HG03558 (cell line): ENCODE data around the gene ZFYVE9.
"Not testable (repeated sequence)": the region's sequence is repeated elsewhere in the genome, so short reads cannot be mapped to it uniquely, and the experiment has no call there.

ENCODE experiments used
- ATAC-seq: cut with Tn5 transposase; IDR thresholded peaks from one replicate; pipeline ENCODE4 v1.9.1; 2021; ENCODE audit warnings: moderate number of reproducible peaks; ENCODE audit not compliant: unreplicated experiment; ENCODE audit errors: extremely low read depth

ZFYVE9 gene

DNA sequence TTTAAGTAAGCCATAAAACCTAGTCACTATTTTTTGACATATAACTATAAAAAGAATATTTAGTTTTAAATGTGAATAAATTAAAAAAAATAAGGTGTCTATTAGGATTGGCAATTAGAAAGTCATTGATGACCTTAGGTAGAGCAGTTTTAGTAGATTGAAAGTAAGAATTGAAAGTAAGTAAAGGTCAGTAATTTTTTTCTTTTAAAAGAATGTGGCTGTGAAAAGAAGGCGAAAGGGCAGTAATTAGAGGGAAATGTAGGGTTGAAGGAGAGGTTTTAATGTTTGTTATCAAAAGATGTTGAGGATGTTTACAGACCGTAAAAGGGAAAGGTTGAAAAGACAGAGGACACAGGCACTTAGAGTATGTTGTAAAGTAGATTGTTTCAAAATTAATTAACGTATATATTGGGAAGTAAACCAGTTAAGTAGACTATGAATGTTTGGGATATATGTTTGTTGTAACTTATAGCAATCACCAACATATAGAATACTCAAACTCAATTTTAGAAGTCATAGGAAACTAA is 41.0 kb downstream of the ZFYVE9 start:
- no peak for ATAC-seq

DNA sequence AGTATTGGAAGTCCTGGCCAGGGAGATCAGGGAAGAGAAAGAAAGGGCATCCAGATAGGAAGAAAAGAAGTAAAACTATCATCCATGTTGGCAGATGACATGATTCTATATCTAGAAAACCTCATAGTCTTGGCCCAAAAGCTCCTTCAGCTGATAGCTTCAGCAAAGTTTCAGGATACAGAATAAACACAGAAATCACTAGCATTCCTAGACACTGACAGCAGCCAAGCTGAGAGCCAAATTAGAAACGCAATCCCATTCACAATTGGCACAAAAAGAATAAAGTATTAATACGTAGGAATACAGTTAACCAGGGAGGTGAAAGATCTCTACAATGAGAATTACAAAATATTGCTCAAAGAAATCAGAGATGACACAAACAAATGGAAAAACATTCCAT is 44.6 kb downstream of the ZFYVE9 start:
- no peak for ATAC-seq

DNA sequence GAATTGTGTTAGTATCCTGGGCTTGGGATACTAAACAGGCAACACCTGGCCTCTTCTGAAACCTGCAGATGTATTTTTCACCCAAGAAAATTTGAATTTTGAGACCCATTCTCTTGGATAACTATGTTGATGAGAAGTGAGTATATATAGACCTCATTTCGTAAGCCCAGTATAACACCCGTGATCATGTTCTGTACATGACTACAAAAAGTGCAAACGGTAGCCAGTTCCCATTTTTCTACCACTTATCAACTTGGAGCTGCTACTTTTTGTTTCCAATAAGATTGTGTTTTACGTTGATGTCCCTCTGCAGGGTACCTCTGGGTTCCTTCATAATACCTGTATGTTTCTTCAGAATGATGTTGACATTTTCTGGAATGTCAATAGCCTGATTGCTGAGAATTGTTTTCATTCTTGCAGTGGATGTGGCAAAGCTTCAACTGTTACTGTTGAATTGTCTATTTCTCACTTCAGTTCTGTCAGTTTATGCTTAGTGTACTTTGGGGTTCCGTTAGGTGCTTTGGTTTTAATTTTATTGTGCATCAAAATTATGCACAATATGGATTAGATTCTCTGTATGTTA is 48.1 kb downstream of the ZFYVE9 start:
- no peak for ATAC-seq

DNA sequence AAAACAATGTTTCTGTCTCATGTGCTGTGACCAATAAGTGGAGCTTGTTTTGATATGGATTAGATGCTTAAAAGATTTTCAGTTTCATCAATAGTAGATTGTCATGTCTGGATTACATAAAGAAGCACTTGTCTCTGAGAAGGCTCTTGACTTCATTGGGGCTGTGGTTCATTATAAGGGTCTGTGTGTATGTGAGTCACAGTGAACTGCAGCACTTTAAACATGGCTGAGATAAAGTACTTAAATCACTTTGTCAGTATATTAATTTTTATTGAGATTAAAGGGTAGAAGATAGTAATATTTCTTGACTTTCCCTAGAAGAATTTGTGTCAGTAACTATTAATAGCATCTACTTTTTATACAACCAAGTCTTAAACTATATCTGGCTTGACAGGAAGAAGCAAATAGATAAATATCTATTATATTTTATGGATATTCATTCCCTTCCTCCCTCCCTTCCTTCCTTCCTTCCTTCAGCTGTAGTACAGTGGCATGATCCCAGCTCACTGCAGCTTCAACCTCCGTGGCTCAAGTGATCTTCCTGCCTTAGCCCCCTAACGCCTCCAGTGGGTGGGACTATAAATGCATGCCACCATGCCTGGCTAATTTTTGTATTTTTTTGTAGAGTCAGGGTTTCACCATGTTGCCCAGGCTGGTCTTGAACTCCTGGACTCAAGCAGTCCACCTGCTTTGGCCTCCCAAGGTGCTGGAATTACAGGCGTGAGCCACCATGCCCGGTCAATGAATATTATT is 48.8 kb downstream of the ZFYVE9 start:
- ATAC-seq: no peak

DNA sequence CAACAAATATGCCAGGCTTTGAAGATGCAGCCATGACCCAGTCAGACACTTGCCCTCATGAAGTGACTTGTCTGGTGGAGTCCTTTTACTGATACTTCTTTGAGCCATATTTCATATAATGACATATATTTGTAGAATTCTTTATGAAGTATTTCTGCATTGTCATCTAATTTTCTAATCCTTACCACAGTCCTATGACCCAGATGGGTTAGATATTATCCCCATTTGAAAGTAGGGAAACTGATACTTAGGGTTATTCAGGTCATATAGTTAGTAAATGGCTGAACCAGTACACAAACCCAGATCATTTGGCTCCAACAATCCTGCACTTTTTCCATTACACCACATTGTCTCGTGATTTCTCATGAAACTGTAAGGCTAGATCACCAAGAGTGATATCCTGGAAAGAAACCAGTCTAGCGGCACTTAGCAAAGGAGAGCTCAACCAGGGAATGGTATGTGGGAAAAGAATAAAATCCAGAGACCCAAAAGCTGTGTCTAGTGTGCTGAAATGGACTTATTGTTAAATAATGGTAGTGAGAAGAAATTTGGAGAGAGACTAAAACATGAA is 49.6 kb downstream of the ZFYVE9 start:
- no peak for ATAC-seq

DNA sequence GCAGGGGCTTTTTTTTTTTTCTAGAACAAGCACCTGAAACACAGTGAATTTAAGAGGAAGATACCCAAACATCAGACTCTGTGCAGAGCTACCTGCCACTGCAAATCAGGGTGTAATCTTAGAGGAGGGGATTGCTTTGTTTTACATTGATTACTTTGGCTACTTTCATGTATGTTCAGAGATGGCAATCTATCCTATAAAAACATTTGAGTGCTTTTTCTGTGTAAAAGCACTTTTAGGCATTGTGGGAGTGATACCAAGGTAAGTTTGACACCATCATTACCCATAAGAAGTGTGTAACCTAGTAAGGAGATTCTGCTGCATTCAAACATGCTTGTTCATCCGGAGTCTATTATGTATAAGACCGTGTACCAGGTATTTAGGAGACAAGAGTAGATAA is 50.1 kb downstream of the ZFYVE9 start:
- no peak for ATAC-seq

DNA sequence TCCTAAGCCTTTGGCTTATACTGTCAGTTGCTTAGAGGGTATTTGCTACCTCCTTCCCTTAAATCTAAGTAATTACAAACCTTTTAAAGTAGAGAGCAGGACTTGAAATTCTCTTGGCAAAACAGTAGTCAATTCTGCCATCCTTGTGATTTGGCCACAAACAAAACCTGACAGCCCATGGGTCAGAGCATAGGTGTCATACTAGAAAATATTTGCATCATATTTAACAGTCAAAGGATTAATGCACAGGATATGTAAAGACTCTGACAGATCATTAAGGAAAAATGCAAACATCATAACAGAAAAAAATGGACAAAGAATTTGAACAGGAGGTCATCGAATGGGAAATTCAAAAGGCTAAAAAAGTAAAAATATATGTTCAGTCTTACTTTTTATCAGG is 50.5 kb downstream of the ZFYVE9 start:
- no peak for ATAC-seq

DNA sequence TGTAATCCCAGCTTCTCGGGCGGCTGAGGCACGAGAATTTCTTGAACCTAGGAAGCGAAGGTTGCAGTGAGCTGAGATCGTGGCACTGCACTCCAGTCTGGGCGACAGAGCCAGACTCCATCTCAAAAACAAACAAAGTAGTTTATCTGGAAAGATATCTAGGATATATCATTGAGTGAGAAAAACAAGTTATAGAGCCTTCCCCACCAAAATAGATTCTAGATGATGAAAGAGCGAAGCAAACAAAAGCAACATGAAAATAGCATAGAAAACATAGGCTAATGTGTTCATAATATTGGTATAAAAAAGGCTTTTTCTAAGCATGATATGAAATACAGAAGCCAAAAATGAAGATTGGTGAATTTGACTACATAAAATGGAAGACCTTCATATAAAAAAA is 52.1 kb downstream of the ZFYVE9 start:
- no peak for ATAC-seq

DNA sequence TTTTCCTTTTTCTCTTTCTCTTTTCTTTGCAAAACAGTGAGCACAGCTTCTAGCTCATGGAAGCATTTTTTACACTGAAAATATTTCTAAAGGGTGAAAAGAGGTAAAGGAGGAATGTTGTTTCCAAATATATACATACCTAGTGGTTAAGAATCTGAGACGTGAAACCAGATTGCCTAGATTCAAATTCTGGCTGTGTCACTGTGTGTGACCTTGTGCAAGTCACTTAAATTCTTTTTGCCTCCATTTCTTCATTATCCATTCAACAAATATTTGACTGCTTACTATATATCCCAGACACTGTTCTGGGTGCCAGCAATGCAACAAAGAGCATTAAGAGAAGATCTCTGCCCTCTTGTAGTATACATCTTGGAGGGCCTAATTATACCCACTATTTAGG is 53.3 kb downstream of the ZFYVE9 start:
- no peak for ATAC-seq

DNA sequence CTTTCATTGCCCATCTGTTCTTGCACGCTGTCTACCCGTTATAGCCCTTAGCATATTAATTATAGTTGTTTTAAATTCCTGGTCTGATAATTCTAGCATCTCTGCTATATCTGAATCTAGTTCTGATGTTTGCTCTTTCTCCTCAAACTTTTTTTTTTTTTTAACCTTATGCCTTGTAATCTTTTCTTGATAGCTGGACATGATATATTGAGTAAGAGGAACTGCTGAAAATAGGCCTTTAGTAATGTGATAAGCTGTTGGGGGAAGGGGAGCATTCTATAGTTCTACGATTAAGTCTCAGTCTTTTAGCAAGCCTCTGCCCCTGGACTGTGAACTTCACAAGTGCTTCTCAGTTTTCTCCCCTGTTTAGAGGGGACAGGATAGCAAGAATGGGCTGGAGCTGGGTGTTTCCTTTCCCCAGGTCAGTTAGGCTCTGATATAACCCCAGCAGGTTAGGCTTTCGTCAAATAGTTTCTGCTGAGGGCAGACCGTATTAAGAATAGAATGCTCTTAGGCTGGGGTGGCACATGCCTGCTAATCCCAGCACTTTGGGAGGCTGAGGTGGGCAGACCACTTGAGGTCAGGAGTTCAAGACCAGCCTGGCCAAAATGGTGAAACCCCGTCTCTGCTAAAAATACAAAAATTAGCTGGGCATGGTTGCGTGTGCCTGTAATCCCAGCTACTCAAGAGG is 62.2 kb downstream of the ZFYVE9 start:
- no peak for ATAC-seq

DNA sequence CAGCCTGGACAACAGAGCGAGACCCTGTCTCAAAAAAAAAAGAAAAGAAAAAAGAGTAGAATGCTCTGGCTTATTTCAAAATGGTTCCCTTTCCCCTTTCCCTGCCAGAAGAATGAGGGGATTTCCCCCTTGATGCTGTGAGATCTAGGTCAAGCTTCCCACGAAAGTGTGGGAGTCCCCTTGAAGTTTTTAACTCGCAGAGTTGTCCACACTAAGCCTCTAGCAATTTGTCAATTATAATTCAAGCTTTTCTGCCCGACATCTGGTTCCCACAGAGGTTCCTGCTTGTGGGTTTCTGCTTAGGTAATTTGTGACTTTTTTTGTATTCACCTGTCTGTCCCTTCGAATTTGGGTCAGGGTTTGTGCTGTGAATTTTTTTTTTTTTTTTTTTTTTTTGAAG is 62.8 kb downstream of the ZFYVE9 start:
- no peak for ATAC-seq

DNA sequence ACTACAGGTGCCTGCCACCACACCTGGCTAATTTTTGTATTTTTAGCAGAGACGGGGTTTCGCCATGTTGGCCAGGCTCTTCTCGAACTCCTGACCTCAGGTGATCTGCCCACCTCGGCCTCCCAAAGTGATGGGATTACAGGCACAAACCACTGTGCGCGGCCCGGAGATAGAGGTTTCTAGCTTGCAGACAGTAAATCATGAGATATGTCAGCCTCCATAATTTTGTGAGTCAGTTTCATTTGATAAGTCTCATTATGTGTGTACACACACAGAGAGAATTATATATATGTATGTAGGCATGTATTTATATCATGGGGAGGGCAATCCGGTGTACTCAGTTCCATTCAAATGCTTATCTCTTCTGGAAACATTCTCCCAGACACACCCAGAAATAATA is 64.8 kb downstream of the ZFYVE9 start:
- not testable (repeated sequence) for ATAC-seq

DNA sequence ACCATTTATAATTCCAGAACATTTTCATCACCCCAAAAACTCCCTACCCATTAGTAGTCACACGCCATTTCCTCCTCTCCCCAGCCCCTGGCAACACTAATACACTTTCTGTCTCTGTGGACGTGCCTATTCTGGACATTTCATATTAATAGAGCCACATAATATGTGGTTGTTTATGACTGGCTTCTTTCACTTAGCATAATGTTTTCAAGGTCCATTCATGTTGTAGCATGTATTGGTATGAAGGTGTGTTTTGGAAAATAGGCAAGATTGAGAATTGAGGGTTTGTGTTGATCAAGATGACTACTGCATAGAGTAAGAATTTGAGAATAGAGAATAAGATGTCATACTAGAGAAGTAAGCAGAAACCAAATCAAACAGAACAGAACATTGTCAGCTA is 67.5 kb downstream of the ZFYVE9 start:
- ATAC-seq: no peak

DNA sequence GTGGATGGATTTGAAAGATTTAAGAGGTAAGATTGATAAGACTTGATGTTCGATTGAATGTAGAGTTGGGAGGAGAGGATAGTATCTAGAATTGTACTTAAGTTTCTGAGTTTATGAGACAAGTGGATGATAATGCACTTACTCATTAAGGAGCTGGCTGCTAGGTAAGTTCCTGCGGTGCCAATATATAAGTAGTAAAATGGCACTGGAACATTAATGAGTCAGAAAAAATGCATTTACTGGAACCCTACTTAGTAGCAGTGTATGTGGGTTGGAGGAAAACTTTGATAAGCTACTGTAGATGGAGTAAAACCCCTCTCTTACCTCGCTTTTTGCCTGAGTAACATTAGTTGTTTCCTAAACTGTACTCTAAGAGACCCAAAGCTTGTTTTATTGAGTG is 68.2 kb downstream of the ZFYVE9 start:
- no peak for ATAC-seq

DNA sequence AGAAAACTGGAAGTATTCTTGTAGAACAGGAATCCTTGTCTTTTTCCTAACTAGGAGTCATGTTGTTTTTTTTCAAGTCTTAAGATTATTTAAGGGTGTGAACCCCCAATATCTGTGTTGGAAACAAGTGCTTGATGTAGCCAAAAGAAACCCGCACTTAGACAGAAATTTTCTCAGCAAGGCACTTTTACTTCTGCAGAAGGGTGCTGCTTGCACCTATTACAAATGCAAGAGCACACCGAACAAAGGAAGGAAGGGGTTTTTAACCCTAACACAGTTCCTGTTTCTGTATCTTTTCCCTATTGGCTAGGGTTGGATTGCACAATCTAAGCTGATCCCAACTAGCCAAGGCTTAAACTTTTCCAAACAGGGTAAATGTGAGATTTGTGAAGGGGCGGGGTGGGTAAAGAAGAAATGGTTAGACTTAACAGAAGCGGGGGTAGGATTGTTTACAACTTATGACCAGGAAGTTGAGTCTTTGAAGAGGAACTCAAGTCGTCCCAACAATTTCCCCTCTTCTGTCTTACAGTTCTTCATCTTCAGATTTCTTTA is 75.1 kb downstream of the ZFYVE9 start:
- ATAC-seq: no peak

DNA sequence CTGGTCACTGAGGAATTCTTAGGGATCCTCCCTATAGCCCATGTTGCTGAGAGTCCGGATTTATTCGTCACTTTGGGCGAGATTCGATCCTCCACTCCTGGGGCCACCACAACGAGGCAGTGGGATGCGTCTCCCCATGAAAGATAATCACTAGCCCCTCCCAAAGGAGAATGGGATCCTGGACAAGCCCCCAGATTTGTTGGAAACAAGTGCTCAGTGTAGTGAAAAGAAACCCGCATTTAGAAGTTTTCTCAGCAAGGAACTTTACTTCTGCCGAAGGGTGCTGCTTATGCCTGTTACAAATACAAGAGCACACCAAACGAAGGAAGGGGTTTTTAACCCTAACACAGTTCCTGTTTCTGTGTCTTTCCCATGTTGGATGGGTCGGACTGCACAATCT is 83.3 kb downstream of the ZFYVE9 start:
- ATAC-seq: no peak

DNA sequence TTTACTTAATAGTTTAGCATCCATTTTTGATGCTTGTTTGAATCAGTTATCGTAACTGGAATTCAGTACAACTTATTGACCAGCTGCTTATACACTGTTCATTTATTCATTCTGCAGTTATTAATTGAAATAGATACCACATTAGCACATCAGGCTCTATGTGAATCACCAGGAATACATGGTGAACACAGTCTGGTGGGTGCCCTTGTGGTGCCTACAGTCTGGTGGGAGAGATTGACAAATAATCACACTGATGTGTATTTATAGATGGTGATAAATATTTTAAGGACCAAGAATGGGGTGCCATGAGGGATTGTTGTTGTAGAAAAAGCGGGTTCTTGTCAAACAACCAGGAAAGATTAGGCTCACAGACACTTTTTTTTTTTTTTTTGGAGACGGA is 87.6 kb downstream of the ZFYVE9 start:
- no peak for ATAC-seq

DNA sequence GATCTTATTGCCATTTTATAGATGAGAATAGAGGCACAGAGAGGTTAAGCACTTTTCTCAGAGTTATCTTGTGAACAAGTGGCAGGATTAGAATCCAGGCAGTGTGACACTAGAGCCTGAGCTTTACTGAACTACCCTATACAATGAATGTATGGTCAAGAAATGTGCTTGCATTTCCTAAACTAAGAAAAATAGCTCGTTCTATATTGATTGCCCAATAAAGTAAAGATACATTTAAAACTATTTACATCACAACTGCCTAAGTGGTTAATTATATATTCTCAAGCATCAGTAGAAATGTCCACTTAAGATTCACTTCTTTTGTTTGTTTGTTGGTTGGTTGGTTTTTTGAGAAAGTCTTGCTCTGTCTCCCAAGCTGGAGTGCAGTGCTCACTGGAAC is 91.6 kb downstream of the ZFYVE9 start:
- no peak for ATAC-seq

DNA sequence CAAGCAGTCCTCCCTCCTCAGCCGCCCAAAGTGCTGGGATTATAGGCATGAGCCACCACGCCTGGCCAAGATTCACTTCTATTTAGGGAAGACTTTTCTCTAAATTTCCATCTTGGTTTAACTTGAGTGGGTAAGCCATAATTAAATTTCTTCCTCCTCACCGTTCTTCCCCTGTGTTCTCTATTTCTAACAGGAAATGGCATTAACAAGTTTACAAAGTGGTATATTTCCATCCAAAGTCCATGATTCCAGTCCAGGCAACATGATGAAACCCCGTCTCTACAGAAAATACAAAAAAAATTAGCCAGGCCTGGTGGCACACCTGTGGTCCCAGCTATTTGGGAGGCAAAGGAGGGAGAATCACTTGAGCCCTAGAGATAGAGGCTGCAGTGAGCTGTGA is 92.1 kb downstream of the ZFYVE9 start:
- no peak for ATAC-seq

DNA sequence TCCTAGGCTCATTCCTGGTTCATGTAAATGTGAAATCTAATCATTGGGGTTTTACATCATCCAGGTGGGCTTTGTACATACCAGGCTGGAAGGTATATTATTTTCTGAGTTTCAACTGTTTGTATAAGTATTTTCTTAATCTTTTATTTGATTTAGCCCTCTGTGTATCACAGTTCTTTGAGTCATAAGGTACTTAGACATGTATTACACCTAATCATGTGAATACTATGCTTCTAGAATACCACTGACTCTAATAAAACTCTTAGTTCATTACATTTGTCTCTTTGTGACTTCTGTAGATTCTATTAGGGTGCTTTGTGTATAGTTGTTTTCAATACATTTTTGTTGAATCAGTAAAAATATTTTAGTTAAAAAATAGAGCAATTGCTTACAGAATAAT is 92.8 kb downstream of the ZFYVE9 start:
- no peak for ATAC-seq

DNA sequence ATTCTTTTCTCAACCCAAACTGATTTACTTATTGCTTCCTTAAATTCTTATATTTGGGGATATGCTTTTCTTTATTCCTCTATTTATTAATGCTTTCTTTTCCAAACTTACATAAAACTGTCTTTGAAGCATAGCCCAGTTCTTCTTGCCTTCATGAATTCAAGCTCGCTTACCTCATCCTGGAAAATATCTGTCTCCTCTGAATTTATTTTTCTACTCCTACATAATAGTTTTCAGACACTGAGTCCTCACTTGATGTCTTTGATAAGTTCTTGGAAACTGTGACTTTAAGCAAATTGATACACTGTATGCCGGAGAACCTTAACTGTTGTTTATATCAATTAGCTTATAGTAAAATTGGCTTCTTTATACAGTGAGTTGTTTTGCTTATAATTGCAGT is 93.8 kb downstream of the ZFYVE9 start:
- ATAC-seq: no peak
